ENCODE data around the gene TOB1.

Gene TOB1

DNA sequence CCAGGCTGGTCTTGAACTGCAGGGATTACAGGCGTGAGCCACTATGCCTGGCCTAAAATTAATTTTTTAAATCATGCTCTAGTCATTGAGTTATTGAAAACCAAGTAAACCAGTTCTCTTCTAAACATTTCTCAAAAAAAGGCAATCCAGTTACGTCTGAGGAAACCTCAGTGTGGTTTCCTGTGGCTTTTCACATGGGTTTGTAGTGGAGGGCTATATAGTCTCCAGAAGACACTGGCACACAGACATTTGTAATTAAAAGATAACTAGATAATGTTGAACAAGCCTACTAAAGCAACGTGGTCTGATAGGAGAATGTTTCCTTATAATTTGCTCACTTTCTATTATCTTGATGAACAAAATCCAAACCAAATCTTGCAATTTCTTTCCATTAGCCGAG, 5.2 kb upstream of the TOB1 start:
- Histone ChIP-seq H3K27ac (ENCODE audit: insufficient read depth in 1 of 2, low read depth in 1 of 2, low read length in 2 of 2, poor library complexity in 1 of 2, severe bottlenecking in 2 of 2) (no peak overlapping the region), H3K27me3 (replicated peaks in 2 of 5; ENCODE audit: control insufficient read depth in 4 of 5, insufficient read depth in 5 of 5, low read length in 4 of 5) (peaks cover 0 to 6% (median 2%) of the 10 kb centered on the region in 5 experiments), H3K4me3 (ENCODE audit: control insufficient read depth in 1 of 7, extremely low read depth in 1 of 7, insufficient read depth in 4 of 7, low read depth in 2 of 7, low read length in 6 of 7) (peak overlapping the region in 2 of 7 experiments; percentile 23 to 41), H3K36me3 (ENCODE audit: control insufficient read depth in 4 of 4, insufficient read depth in 4 of 4, low read length in 3 of 4) (no peaks in the 10 kb centered on the region), H3K4me1 (ENCODE audit: control extremely low read depth in 1 of 4, control insufficient read depth in 4 of 4, insufficient read depth in 4 of 4, low read length in 3 of 4) (peaks cover 34 to 59% (median 47%) of the 10 kb centered on the region in 4 experiments), H3K9me3 (ENCODE audit: control extremely low read depth in 1 of 5, control insufficient read depth in 4 of 5, insufficient read depth in 2 of 5, low read depth in 1 of 5, low read length in 4 of 5) (no peaks in the 10 kb centered on the region)
- ChIA-PET CTCF (interaction anchor here (1.4 kb wide), 1 partner anchor 73 kb away, joined by 3 read pairs; no protein-coding TSS in a partner anchor), POLR2A (no interaction called here)
- WGBS (ENCODE audit: insufficient coverage): 0% methylated on average over 1 of the region's 4 CpGs
- peak; percentile 78 to 88 (median 87) for DNase-seq

DNA sequence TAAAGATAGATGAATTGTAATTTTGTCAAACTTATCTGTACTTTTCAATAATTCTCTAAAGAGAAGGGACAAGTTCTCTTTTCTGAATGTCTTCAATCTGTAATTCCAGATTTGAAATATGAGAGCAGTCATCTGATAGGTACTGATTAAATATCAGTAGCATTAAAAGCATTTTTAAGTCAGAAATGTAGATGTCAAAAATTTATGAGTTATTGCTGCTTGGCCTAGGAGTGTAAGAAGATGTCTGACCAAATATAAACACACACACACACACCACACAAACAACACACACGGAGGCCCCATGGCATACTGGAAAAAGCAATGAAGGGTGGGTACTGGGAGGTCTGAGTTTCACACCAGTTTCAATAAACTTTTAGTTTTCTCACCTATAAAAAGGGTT, 2.4 kb upstream of the TOB1 start:
- no peak for DNase-seq
- POLR2A ChIA-PET: no interaction called here
- CTCF ChIA-PET: interaction anchor here (1.9 kb wide), 1 partner anchor 91 kb away, joined by 5 read pairs; no protein-coding TSS in a partner anchor
- no CpG with 5 or more reads among the region's 1 CpG for WGBS (ENCODE audit: insufficient coverage)
- H3K4me1 ChIP-seq (ENCODE audit: control extremely low read depth in 1 of 4, control insufficient read depth in 4 of 4, insufficient read depth in 4 of 4, low read length in 3 of 4): peaks cover 39 to 60% (median 51%) of the 10 kb centered on the region in 4 experiments
- no peak overlapping the region for H3K4me3 ChIP-seq (ENCODE audit: control insufficient read depth in 1 of 7, extremely low read depth in 1 of 7, insufficient read depth in 4 of 7, low read depth in 2 of 7, low read length in 6 of 7)
- H3K27ac ChIP-seq (ENCODE audit: insufficient read depth in 1 of 2, low read depth in 1 of 2, low read length in 2 of 2, poor library complexity in 1 of 2, severe bottlenecking in 2 of 2): no peak overlapping the region
- peaks cover 0 to under 1% (median 0%) of the 10 kb centered on the region in 4 experiments for H3K36me3 ChIP-seq (ENCODE audit: control insufficient read depth in 4 of 4, insufficient read depth in 4 of 4, low read length in 3 of 4)
- H3K27me3 ChIP-seq (replicated peaks in 2 of 5; ENCODE audit: control insufficient read depth in 4 of 5, insufficient read depth in 5 of 5, low read length in 4 of 5): peaks cover 0 to 6% (median 2%) of the 10 kb centered on the region in 5 experiments
- H3K9me3 ChIP-seq (ENCODE audit: control extremely low read depth in 1 of 5, control insufficient read depth in 4 of 5, insufficient read depth in 2 of 5, low read depth in 1 of 5, low read length in 4 of 5): no peaks in the 10 kb centered on the region

GRCh38 chr17:50868140-50868438, 1.9 kb upstream of the TOB1 start:
- DNase-seq: no peak
- Histone ChIP-seq H3K4me1 (ENCODE audit: control extremely low read depth in 1 of 4, control insufficient read depth in 4 of 4, insufficient read depth in 4 of 4, low read length in 3 of 4) (peaks cover 39 to 55% (median 49%) of the 10 kb centered on the region in 4 experiments), H3K27ac (ENCODE audit: insufficient read depth in 1 of 2, low read depth in 1 of 2, low read length in 2 of 2, poor library complexity in 1 of 2, severe bottlenecking in 2 of 2) (peak overlapping the region in 1 of 2 experiments; percentile 86), H3K9me3 (ENCODE audit: control extremely low read depth in 1 of 5, control insufficient read depth in 4 of 5, insufficient read depth in 2 of 5, low read depth in 1 of 5, low read length in 4 of 5) (no peaks in the 10 kb centered on the region), H3K27me3 (replicated peaks in 2 of 5; ENCODE audit: control insufficient read depth in 4 of 5, insufficient read depth in 5 of 5, low read length in 4 of 5) (peaks cover 0 to 6% (median 2%) of the 10 kb centered on the region in 5 experiments), H3K36me3 (ENCODE audit: control insufficient read depth in 4 of 4, insufficient read depth in 4 of 4, low read length in 3 of 4) (peaks cover 0 to 6% (median 3%) of the 10 kb centered on the region in 4 experiments), H3K4me3 (ENCODE audit: control insufficient read depth in 1 of 7, extremely low read depth in 1 of 7, insufficient read depth in 4 of 7, low read depth in 2 of 7, low read length in 6 of 7) (peak overlapping the region in 5 of 7 experiments; percentile 35 to 86 (median 76))
- POLR2A ChIA-PET: interaction anchor here (0.9 to 3.7 kb wide), 4 partner anchors 9 to 68 kb away, joined by 3 to 30 read pairs (median 18); no protein-coding TSS in a partner anchor
- CTCF ChIA-PET: interaction anchor here (22.0 kb wide), 1 partner anchor 83 kb away, joined by 480 read pairs; no protein-coding TSS in a partner anchor
- no CpG with 5 or more reads among the region's 1 CpG for WGBS (ENCODE audit: insufficient coverage)

GRCh38 chr17:50867363-50868139, 1.4 kb upstream of the TOB1 start:
- Histone ChIP-seq H3K27ac (ENCODE audit: insufficient read depth in 1 of 2, low read depth in 1 of 2, low read length in 2 of 2, poor library complexity in 1 of 2, severe bottlenecking in 2 of 2) (peak overlapping the region; percentile 74 to 86), H3K4me1 (ENCODE audit: control extremely low read depth in 1 of 4, control insufficient read depth in 4 of 4, insufficient read depth in 4 of 4, low read length in 3 of 4) (peaks cover 36 to 50% (median 44%) of the 10 kb centered on the region in 4 experiments), H3K4me3 (ENCODE audit: control insufficient read depth in 1 of 7, extremely low read depth in 1 of 7, insufficient read depth in 4 of 7, low read depth in 2 of 7, low read length in 6 of 7) (peak overlapping the region; percentile 49 to 86 (median 73)), H3K36me3 (ENCODE audit: control insufficient read depth in 4 of 4, insufficient read depth in 4 of 4, low read length in 3 of 4) (peaks cover 0 to 9% (median 4%) of the 10 kb centered on the region in 4 experiments), H3K9me3 (ENCODE audit: control extremely low read depth in 1 of 5, control insufficient read depth in 4 of 5, insufficient read depth in 2 of 5, low read depth in 1 of 5, low read length in 4 of 5) (no peaks in the 10 kb centered on the region), H3K27me3 (replicated peaks in 2 of 5; ENCODE audit: control insufficient read depth in 4 of 5, insufficient read depth in 5 of 5, low read length in 4 of 5) (peaks cover 0 to 6% (median 2%) of the 10 kb centered on the region in 5 experiments)
- WGBS (ENCODE audit: insufficient coverage): 0% methylated on average over 11 of the region's 35 CpGs
- ChIA-PET CTCF (interaction anchor here (1.3 to 22.0 kb wide), 7 partner anchors 11 to 84 kb away, joined by 4 to 480 read pairs (median 8); no protein-coding TSS in a partner anchor), POLR2A (interaction anchor here (0.6 to 3.7 kb wide), 11 partner anchors 9 to 286 kb away, joined by 3 to 30 read pairs (median 9); partner anchors contain the start of gene NME1)
- peak; percentile 87 to 97 (median 95) for DNase-seq

DNA sequence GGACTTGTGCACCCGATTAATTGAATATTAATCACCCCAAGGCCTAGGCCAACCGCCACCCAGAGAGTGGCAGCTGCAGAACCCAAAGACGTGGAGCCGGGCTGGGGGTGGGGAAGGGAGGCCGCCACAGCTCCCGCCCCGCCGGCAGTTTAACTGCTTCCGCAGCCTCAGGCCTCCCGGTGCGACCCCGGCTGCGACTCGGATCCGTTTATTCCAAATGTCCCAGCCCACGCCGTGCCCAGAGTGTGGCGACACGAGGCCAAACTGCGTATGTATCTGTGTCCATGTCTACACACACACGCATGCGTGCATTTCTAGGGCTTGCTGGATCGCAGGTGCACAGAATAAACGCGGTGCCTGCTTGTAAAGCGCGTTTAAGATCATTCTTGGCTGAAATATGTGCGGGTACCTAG, 802 bp upstream of the TOB1 start:
- no peaks in the 10 kb centered on the region for H3K9me3 ChIP-seq (ENCODE audit: control extremely low read depth in 1 of 5, control insufficient read depth in 4 of 5, insufficient read depth in 2 of 5, low read depth in 1 of 5, low read length in 4 of 5)
- peaks cover 0 to 9% (median 4%) of the 10 kb centered on the region in 4 experiments for H3K36me3 ChIP-seq (ENCODE audit: control insufficient read depth in 4 of 4, insufficient read depth in 4 of 4, low read length in 3 of 4)
- CTCF ChIA-PET: interaction anchor here (1.3 to 22.0 kb wide), 7 partner anchors 11 to 85 kb away, joined by 4 to 480 read pairs (median 8); no protein-coding TSS in a partner anchor
- peak overlapping the region; percentile 49 to 86 (median 73) for H3K4me3 ChIP-seq (ENCODE audit: control insufficient read depth in 1 of 7, extremely low read depth in 1 of 7, insufficient read depth in 4 of 7, low read depth in 2 of 7, low read length in 6 of 7)
- peak; percentile 79 to 91 (median 86) for DNase-seq
- H3K4me1 ChIP-seq (ENCODE audit: control extremely low read depth in 1 of 4, control insufficient read depth in 4 of 4, insufficient read depth in 4 of 4, low read length in 3 of 4): peaks cover 30 to 44% (median 38%) of the 10 kb centered on the region in 4 experiments
- POLR2A ChIA-PET: interaction anchor here (1.0 to 3.7 kb wide), 13 partner anchors 14 to 287 kb away, joined by 3 to 30 read pairs (median 8); partner anchors contain the start of gene NME1
- peaks cover 0 to 6% (median 2%) of the 10 kb centered on the region in 5 experiments for H3K27me3 ChIP-seq (replicated peaks in 2 of 5; ENCODE audit: control insufficient read depth in 4 of 5, insufficient read depth in 5 of 5, low read length in 4 of 5)
- H3K27ac ChIP-seq (ENCODE audit: insufficient read depth in 1 of 2, low read depth in 1 of 2, low read length in 2 of 2, poor library complexity in 1 of 2, severe bottlenecking in 2 of 2): peak overlapping the region; percentile 74 to 86
- 0% methylated on average over 26 of the region's 28 CpGs for WGBS (ENCODE audit: insufficient coverage)

DNA sequence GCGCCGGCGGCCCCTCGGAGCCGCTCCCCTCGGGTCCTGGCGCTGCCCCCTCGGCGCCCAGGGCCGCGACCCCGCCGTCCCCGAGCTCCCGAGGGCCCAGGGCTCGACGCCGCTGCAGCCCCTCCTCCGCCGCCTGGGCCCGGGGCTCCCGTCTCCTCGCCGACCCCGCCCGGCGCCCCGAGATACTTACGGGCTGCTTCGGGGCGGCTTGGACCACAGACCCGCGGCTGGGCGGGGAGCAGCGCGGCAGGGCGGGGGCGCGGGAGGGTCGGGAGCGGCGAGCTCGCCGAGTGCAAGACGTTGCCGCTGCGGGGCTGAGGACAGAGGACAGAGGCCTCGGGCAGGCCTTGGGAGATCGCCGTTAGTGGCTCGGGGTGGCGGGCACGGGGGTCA, 290 bp downstream of the TOB1 start:
- no peak for DNase-seq
- 0% methylated on average over 38 of the region's 53 CpGs for WGBS (ENCODE audit: insufficient coverage)
- H3K9me3 ChIP-seq (ENCODE audit: control extremely low read depth in 1 of 5, control insufficient read depth in 4 of 5, insufficient read depth in 2 of 5, low read depth in 1 of 5, low read length in 4 of 5): no peaks in the 10 kb centered on the region
- CTCF ChIA-PET: interaction anchor here (1.4 to 22.0 kb wide), 6 partner anchors 13 to 86 kb away, joined by 3 to 480 read pairs (median 8); no protein-coding TSS in a partner anchor
- POLR2A ChIA-PET: interaction anchor here (0.7 to 3.7 kb wide), 26 partner anchors 10 to 113 kb away, joined by 3 to 30 read pairs (median 6); no protein-coding TSS in a partner anchor
- peaks cover 20 to 33% (median 27%) of the 10 kb centered on the region in 4 experiments for H3K4me1 ChIP-seq (ENCODE audit: control extremely low read depth in 1 of 4, control insufficient read depth in 4 of 4, insufficient read depth in 4 of 4, low read length in 3 of 4)
- peaks cover 0 to 6% (median 2%) of the 10 kb centered on the region in 5 experiments for H3K27me3 ChIP-seq (replicated peaks in 2 of 5; ENCODE audit: control insufficient read depth in 4 of 5, insufficient read depth in 5 of 5, low read length in 4 of 5)
- peaks cover 0 to 9% (median 4%) of the 10 kb centered on the region in 4 experiments for H3K36me3 ChIP-seq (ENCODE audit: control insufficient read depth in 4 of 4, insufficient read depth in 4 of 4, low read length in 3 of 4)
- peak overlapping the region; percentile 75 to 95 (median 84) for H3K4me3 ChIP-seq (ENCODE audit: control insufficient read depth in 1 of 7, extremely low read depth in 1 of 7, insufficient read depth in 4 of 7, low read depth in 2 of 7, low read length in 6 of 7)
- peak overlapping the region in 1 of 2 experiments; percentile 86 for H3K27ac ChIP-seq (ENCODE audit: insufficient read depth in 1 of 2, low read depth in 1 of 2, low read length in 2 of 2, poor library complexity in 1 of 2, severe bottlenecking in 2 of 2)

Measured in common myeloid progenitor, CD34-positive (primary cell).